Endothelial cell of umbilical vein (primary cell): ENCODE results near the gene CUL5.

Source experiments
- EZH2 ChIP-seq: IDR thresholded peaks from 2 replicates; pipeline ENCODE4 v1.6.1; 2012; ENCODE audit warnings: borderline replicate concordance, low read depth, mild to moderate bottlenecking, moderate library complexity, low read length, inconsistent platforms; ENCODE audit not compliant: severe bottlenecking
- GATA2 ChIP-seq: IDR thresholded peaks from 2 replicates; pipeline ENCODE4 v1.7.0; 2011; ENCODE audit warnings: low read depth, mild to moderate bottlenecking, moderate library complexity, mixed read lengths, low read length; ENCODE audit not compliant: insufficient read length, insufficient read depth
- JUN ChIP-seq: IDR thresholded peaks from 2 replicates; pipeline ENCODE4 v1.6.1; 2011; ENCODE audit warnings: borderline replicate concordance, low read depth; ENCODE audit not compliant: insufficient read length, insufficient read depth
- POLR2A ChIP-seq: IDR thresholded peaks from 2 replicates; pipeline ENCODE4 v1.6.1; 2012; ENCODE audit warnings: low read depth, mild to moderate bottlenecking, control low read depth, low read length
- POLR2AphosphoS5 ChIP-seq: IDR thresholded peaks from 2 replicates; pipeline ENCODE4 v1.6.1; 2012; ENCODE audit warnings: low read depth, mild to moderate bottlenecking, control low read depth, low read length, moderate library complexity; ENCODE audit not compliant: insufficient read depth
- TF ChIP-seq, protein P1 (sequence below), 2 donors: IDR thresholded peaks; 1 replicate in 1 of 2; 2 replicates in 1 of 2; pipeline ENCODE4 v1.5.1; 2011; ENCODE audit warnings: low read length in 2 of 2, mild to moderate bottlenecking in 2 of 2, moderate library complexity in 2 of 2, control low read depth in 1 of 2, inconsistent platforms in 1 of 2, low read depth in 1 of 2; ENCODE audit not compliant: insufficient read depth in 1 of 2; ENCODE audit errors: extremely low read depth in 1 of 2
- TF ChIP-seq, protein P2 (sequence below): IDR thresholded peaks from 2 replicates; pipeline ENCODE4 v1.6.1; 2011; ENCODE audit not compliant: insufficient read depth, insufficient read length

DNA sequence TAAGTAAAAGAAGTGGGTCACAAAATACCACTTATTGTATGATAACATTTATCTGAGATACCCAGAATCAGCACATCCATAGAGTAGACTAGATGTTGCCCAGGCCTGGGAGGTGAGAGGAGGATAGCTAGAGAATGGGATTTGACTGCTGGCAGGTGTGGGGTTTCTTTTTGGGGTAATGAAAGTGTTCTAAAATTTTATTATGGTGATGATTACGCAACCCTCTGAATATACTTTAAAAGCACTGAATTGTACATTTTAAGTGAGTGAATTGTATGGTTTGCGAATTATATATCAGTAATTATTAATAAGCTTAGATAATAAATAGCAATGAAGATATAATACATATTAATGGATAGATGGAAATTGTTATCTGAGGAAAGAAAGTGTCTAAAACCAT is 77.0 kb downstream of the CUL5 start:
- TF ChIP-seq, protein P1, sequence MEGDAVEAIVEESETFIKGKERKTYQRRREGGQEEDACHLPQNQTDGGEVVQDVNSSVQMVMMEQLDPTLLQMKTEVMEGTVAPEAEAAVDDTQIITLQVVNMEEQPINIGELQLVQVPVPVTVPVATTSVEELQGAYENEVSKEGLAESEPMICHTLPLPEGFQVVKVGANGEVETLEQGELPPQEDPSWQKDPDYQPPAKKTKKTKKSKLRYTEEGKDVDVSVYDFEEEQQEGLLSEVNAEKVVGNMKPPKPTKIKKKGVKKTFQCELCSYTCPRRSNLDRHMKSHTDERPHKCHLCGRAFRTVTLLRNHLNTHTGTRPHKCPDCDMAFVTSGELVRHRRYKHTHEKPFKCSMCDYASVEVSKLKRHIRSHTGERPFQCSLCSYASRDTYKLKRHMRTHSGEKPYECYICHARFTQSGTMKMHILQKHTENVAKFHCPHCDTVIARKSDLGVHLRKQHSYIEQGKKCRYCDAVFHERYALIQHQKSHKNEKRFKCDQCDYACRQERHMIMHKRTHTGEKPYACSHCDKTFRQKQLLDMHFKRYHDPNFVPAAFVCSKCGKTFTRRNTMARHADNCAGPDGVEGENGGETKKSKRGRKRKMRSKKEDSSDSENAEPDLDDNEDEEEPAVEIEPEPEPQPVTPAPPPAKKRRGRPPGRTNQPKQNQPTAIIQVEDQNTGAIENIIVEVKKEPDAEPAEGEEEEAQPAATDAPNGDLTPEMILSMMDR (IDR thresholded peaks at IDR 0.05; ENCODE audit: extremely low read depth in 1 of 2, insufficient read depth in 1 of 2, low read depth in 1 of 2, low read length in 2 of 2) = no peak
- TF ChIP-seq GATA2 (no peak), POLR2AphosphoS5 (no peak), EZH2 (no peak), POLR2A (no peak), JUN (no peak)
- TF ChIP-seq, protein P2, sequence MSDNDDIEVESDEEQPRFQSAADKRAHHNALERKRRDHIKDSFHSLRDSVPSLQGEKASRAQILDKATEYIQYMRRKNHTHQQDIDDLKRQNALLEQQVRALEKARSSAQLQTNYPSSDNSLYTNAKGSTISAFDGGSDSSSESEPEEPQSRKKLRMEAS = no peak
